Breast epithelium (tissue), 3 donors: ENCODE results near the gene PLEKHG4B.

Experiments used
- POLR2A ChIP-seq: fragments of 450-650 bp; IDR thresholded peaks from one replicate; pipeline ENCODE4 v1.6.1; 2016; ENCODE audit warnings: antibody characterized with exemption, mild to moderate bottlenecking, moderate library complexity
- POLR2AphosphoS5 ChIP-seq, 3 donors: sonication (generic); formaldehyde crosslinking; IDR thresholded peaks; one replicate each; pipeline ENCODE4 v1.6.1; 2017; ENCODE audit warnings: antibody characterized with exemption in 3 of 3
- TF ChIP-seq, protein P1 (sequence below), 3 donors: fragments of 450-650 bp; IDR thresholded peaks; one replicate each; pipeline ENCODE4 v1.5.1; 2016 to 2017; ENCODE audit warnings: antibody characterized with exemption in 3 of 3, mild to moderate bottlenecking in 3 of 3, moderate library complexity in 3 of 3

- TF ChIP-seq, protein P1, sequence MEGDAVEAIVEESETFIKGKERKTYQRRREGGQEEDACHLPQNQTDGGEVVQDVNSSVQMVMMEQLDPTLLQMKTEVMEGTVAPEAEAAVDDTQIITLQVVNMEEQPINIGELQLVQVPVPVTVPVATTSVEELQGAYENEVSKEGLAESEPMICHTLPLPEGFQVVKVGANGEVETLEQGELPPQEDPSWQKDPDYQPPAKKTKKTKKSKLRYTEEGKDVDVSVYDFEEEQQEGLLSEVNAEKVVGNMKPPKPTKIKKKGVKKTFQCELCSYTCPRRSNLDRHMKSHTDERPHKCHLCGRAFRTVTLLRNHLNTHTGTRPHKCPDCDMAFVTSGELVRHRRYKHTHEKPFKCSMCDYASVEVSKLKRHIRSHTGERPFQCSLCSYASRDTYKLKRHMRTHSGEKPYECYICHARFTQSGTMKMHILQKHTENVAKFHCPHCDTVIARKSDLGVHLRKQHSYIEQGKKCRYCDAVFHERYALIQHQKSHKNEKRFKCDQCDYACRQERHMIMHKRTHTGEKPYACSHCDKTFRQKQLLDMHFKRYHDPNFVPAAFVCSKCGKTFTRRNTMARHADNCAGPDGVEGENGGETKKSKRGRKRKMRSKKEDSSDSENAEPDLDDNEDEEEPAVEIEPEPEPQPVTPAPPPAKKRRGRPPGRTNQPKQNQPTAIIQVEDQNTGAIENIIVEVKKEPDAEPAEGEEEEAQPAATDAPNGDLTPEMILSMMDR (IDR thresholded peaks at IDR 0.05) = no peak
- TF ChIP-seq POLR2AphosphoS5 (IDR thresholded peaks at IDR 0.05) (no peak), POLR2A (no peak)
These were observed 14.4 kb upstream of the PLEKHG4B start for GRCh38 chr5:77546-77945.
